Stimulated activated memory B cell treated with anti-CD40 and anti-IgM and Interleukin-4, amounts not matched to agents 10 μg/mL and 1 μg/mL and 100 μg/mL, for 72 hours (primary cell): ENCODE measurements around the gene GOLGA3.

Experiments
- ATAC-seq: fragments of 150-1000 bp; cut with Tn5 transposase; 2 replicates; pipeline ENCODE4 v1.10.0; 2021
- H3K27ac Mint-ChIP-seq: one replicate; pipeline ENCODE4 v1.8.0; 2022; ENCODE audit warnings: mild to moderate bottlenecking, mixed read lengths
- H3K27me3 Mint-ChIP-seq: one replicate; pipeline ENCODE4 v1.8.0; 2022; ENCODE audit warnings: mixed read lengths
- H3K36me3 Mint-ChIP-seq: one replicate; pipeline ENCODE4 v1.8.0; 2022; ENCODE audit warnings: mixed read lengths
- H3K4me1 Mint-ChIP-seq: one replicate; pipeline ENCODE4 v1.8.0; 2022; ENCODE audit warnings: mixed read lengths
- H3K4me3 Mint-ChIP-seq: one replicate; pipeline ENCODE4 v1.8.0; 2022; ENCODE audit warnings: mild to moderate bottlenecking, moderate library complexity, mixed read lengths
- H3K9me3 Mint-ChIP-seq: one replicate; pipeline ENCODE4 v1.8.0; 2022; ENCODE audit warnings: mixed read lengths

GOLGA3 gene

DNA sequence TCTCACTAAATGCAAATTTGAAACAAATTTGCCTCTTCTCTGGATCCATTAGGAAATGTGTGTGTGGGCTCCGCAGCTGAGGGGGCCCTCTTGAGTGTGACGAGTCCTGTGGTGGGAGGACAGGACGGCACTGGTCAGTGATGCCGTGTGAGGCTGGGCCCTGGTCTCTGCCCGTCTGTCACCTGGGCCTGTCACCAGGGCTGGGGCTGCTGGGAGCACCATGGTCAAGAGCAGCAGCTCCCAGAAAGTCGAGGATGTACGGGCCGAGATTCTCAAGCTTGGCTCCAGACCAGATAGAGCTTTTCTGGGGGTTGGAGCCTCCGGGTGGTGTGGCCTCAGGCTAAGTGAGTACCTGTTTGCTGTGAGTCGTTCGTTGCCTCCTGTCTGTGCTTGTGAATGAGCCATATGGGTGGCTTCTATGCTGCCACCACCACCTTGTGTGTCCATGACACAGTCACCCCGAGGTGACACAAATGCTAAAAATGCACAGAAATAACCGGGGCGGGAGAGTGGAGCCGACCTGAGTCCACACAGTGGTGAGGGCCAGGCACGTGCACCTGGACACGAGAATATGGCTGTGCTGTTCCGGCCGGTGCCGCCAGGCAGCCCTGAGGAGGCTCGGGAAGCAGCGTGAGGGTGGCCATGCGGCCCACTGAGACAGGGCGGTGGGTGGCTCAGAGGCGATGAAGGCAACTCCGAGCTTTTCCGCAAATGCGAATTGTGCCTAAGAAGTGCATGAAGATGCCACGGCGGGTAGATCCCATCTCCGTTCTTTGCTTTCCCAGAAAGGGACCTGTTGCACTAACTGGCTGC lies 109.3 kb downstream of the GOLGA3 start:
- Mint-ChIP-seq H3K27me3 (no peaks in the 10 kb centered on the region), H3K27ac (no peak overlapping the region), H3K36me3 (peaks cover 62% of the 10 kb centered on the region), H3K4me3 (no peak overlapping the region), H3K9me3 (no peaks in the 10 kb centered on the region), H3K4me1 (no peaks in the 10 kb centered on the region)
- no peak for ATAC-seq
